HepG2 (cell line): Measurements from ENCODE around the gene VAMP2. TPM values are rescaled to one million over a fixed set of nuclear protein-coding genes. Genes with fewer than 3 reads are reported as not detected.

ENCODE experiments used
- ASH2L ChIP-seq: fragments of 300-600, 200-600 bp; sonication (generic); IDR thresholded peaks from 2 replicates; pipeline ENCODE4 v1.7.0; 2017; ENCODE audit warnings: low read depth, mild to moderate bottlenecking, moderate library complexity, mixed read lengths, low read length; ENCODE audit not compliant: insufficient read length
- DPF2 ChIP-seq: sonication (generic); formaldehyde crosslinking; IDR thresholded peaks from 2 replicates; pipeline ENCODE4 v1.4.0; 2020; ENCODE audit warnings: mild to moderate bottlenecking, low read depth, missing genetic modification reagents, borderline replicate concordance
- ESRRA ChIP-seq: sonication (generic); formaldehyde crosslinking; IDR thresholded peaks from 2 replicates; pipeline ENCODE4 v1.5.1; 2020; ENCODE audit warnings: mild to moderate bottlenecking, low read depth, missing genetic modification reagents
- FIP1L1 ChIP-seq: fragments of 200-400 bp; formaldehyde crosslinking; IDR thresholded peaks from 2 replicates; pipeline ENCODE4 v1.6.1; 2018; ENCODE audit warnings: low read depth, mild to moderate bottlenecking, low read length, moderate library complexity, borderline replicate concordance; ENCODE audit not compliant: insufficient read depth
- HIVEP1 ChIP-seq: sonication (generic); formaldehyde crosslinking; IDR thresholded peaks from 2 replicates; pipeline ENCODE4 v1.4.0; 2020; ENCODE audit warnings: mild to moderate bottlenecking, missing genetic modification reagents
- HNF4G ChIP-seq, 2 experiments: sonication (generic) in 1 of 2; formaldehyde crosslinking in 1 of 2; IDR thresholded peaks; 2 replicates each; pipeline versions ENCODE4 v1.4.0 to v1.6.1; 2011 to 2020; ENCODE audit warnings: borderline replicate concordance in 2 of 2, low read depth in 2 of 2, mild to moderate bottlenecking in 2 of 2, low read length in 1 of 2, missing genetic modification reagents in 1 of 2, moderate library complexity in 1 of 2
- MAZ ChIP-seq, 2 experiments: sonication (generic) in 1 of 2; formaldehyde crosslinking in 1 of 2; IDR thresholded peaks; 2 replicates each; pipeline versions ENCODE4 v1.5.0 to v1.6.1; 2012 to 2020; ENCODE audit warnings: low read depth in 2 of 2, mild to moderate bottlenecking in 2 of 2, borderline replicate concordance in 1 of 2, improper control_type of control experiment in 1 of 2, low read length in 1 of 2, missing genetic modification reagents in 1 of 2, moderate library complexity in 1 of 2
- MBNL3 ChIP-seq: fragments of 250-450 bp; sonication (Bioruptor Pico); conservative IDR thresholded peaks from 2 replicates; pipeline ENCODE4 v1.8.0; 2022; ENCODE audit warnings: mild to moderate bottlenecking, inconsistent platforms
- MED1 ChIP-seq: sonication (generic); formaldehyde crosslinking; IDR thresholded peaks from 2 replicates; pipeline ENCODE4 v1.4.0; 2020; ENCODE audit warnings: missing genetic modification reagents
- PAWR ChIP-seq: sonication (generic); formaldehyde crosslinking; IDR thresholded peaks from 2 replicates; pipeline ENCODE4 v1.4.0; 2020; ENCODE audit warnings: missing genetic modification reagents, mild to moderate bottlenecking, borderline replicate concordance
- SOX13 ChIP-seq, 3 experiments: fragments of 450-650 bp in 1 of 3; sonication (generic) in 1 of 3; formaldehyde crosslinking in 1 of 3; IDR thresholded peaks in 2 of 3; conservative IDR thresholded peaks in 1 of 3; 2 replicates each; pipeline versions ENCODE4 v1.5.0 to v1.6.1; 2016 to 2020; ENCODE audit warnings: antibody characterized with exemption in 1 of 3, mild to moderate bottlenecking in 1 of 3, missing compliant biosample characterization in 1 of 3, missing genetic modification reagents in 1 of 3, moderate library complexity in 1 of 3
- SP2 ChIP-seq: sonication (generic); formaldehyde crosslinking; IDR thresholded peaks from 2 replicates; pipeline ENCODE4 v1.5.1; 2020; ENCODE audit warnings: mild to moderate bottlenecking, missing genetic modification reagents
- SSRP1 ChIP-seq: IDR thresholded peaks from 2 replicates; pipeline ENCODE4 v1.6.1; 2016; ENCODE audit warnings: control low read depth
- ZFYVE20 ChIP-seq: sonication (generic); formaldehyde crosslinking; IDR thresholded peaks from 2 replicates; pipeline ENCODE4 v1.8.0; 2023; ENCODE audit warnings: low read depth, mild to moderate bottlenecking, moderate library complexity, missing genetic modification reagents, borderline replicate concordance
- ZMYM4 ChIP-seq: sonication (generic); formaldehyde crosslinking; IDR thresholded peaks from 2 replicates; pipeline ENCODE4 v1.8.1; 2023; ENCODE audit warnings: mild to moderate bottlenecking, missing genetic modification reagents
- ZNF432 ChIP-seq: sonication (generic); formaldehyde crosslinking; IDR thresholded peaks from 2 replicates; pipeline ENCODE4 v1.5.0; 2020; ENCODE audit warnings: missing genetic modification reagents, mild to moderate bottlenecking, borderline replicate concordance
- ZNF468 ChIP-seq: sonication (generic); formaldehyde crosslinking; IDR thresholded peaks from 2 replicates; pipeline ENCODE4 v1.8.0; 2022; ENCODE audit warnings: mild to moderate bottlenecking, moderate library complexity, missing genetic modification reagents
- ZNF678 ChIP-seq: sonication (generic); formaldehyde crosslinking; IDR thresholded peaks from 2 replicates; pipeline ENCODE4 v1.4.0; 2020; ENCODE audit warnings: mild to moderate bottlenecking, missing genetic modification reagents
- polyA plus RNA-seq, 8 experiments: library from polyadenylated mRNA; depleted of rRNA in 3 of 8; stranded (reverse) in 7 of 8; unstranded in 1 of 8; fragments of >200 nt; fragmentation: Illumina TruSeq in 4 of 8; extraction: Trizol in 4 of 8; gene quantifications; 2 replicates each; pipeline versions ENCODE4 v1.2.1 to v1.2.3, GENCODE V29; 2011 to 2016; ENCODE audit warnings: low read depth in 4 of 8, missing spikeins in 1 of 8, mixed read lengths in 1 of 8; ENCODE audit not compliant: insufficient read depth in 1 of 8
- total RNA-seq, 5 experiments: library from RNA; depleted of rRNA; stranded (reverse); fragments of >200 nt; fragmentation: Illumina TruSeq; extraction: Trizol; gene quantifications; 2 replicates each; pipeline ENCODE4 v1.2.3, GENCODE V29; 2016; ENCODE audit warnings: low read depth in 1 of 5
- TF ChIP-seq, protein P1 (sequence below): IDR thresholded peaks from 2 replicates; pipeline ENCODE4 v1.6.1; 2016; ENCODE audit warnings: missing compliant biosample characterization, missing genetic modification reagents, borderline replicate concordance
- TF ChIP-seq, protein P2 (sequence below): sonication (generic); formaldehyde crosslinking; IDR thresholded peaks from 2 replicates; pipeline ENCODE4 v1.4.0; 2020; ENCODE audit warnings: mild to moderate bottlenecking, low read depth, missing genetic modification reagents
- TF ChIP-seq, protein P3 (sequence below): IDR thresholded peaks from 2 replicates; pipeline ENCODE4 v1.6.1; 2018; ENCODE audit warnings: missing genetic modification reagents
- TF ChIP-seq, protein P4 (sequence below): sonication (generic); formaldehyde crosslinking; IDR thresholded peaks from 2 replicates; pipeline ENCODE4 v1.8.0; 2023; ENCODE audit warnings: mild to moderate bottlenecking, missing genetic modification reagents
- TF ChIP-seq, protein P5 (sequence below): sonication (generic); formaldehyde crosslinking; IDR thresholded peaks from 2 replicates; pipeline ENCODE4 v1.8.1; 2023; ENCODE audit warnings: mild to moderate bottlenecking, missing genetic modification reagents

VAMP2 gene
- total and polyA plus RNA-seq, 2 of the 13 experiments (the other 11 are each of a cell fraction or from before 2014, with no cell fraction given) = 3.9 to 17.2 TPM

DNA sequence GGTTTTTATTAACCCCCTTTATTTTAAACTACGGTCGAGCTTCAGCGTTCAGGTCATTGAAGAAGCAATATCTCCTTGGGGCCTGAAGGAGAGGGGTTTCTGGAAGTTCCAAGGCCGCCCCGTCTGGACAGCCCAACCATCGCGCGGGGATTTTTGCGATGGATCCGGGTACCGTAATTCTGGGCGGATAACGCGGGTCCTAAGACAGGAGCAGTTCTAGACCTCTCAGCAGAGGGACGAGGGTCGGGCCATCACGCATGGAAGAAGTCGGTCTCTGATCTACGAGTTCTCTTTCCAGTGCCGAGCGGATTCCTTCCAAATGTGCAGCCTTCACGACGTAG is 23.7 kb upstream of the VAMP2 start (continued):
- TF ChIP-seq MAZ (IDR thresholded peaks at IDR 0.05; ENCODE audit: borderline replicate concordance, low read depth, low read length) (no peak), MAZ (CRISPR knock-in tag; IDR thresholded peaks at IDR 0.05; ENCODE audit: low read depth) (peak; percentile 73), ZNF678 (CRISPR knock-in tag) (no peak), MBNL3 (no peak), HIVEP1 (CRISPR knock-in tag) (no peak; the same call in 1 of the 2 replicates), SP2 (no peak), ZNF468 (no peak), SSRP1 (no peak), ZMYM4 (no peak), ZNF432 (CRISPR knock-in tag) (peak; percentile 52; the same call in 1 of the 2 replicates), SOX13 (IDR thresholded peaks at IDR 0.05) (0 out of 2 replicates have a peak, but pooled peaks have one; percentile 37), SOX13 (CRISPR knock-in tag; conservative IDR thresholded peaks at IDR 0.05 in 1 of 2, IDR thresholded peaks at IDR 0.05 in 1 of 2) (no peak), ZFYVE20 (CRISPR knock-in tag) (no peak), MED1 (CRISPR knock-in tag) (0 out of 2 replicates have a peak, but pooled peaks have one; percentile 1), ESRRA (CRISPR knock-in tag) (0 out of 2 replicates have a peak, but pooled peaks have one; percentile 11), FIP1L1 (no peak), PAWR (CRISPR knock-in tag) (0 out of 2 replicates have a peak, but pooled peaks have one; percentile 34), ASH2L (peak; percentile 82), HNF4G (IDR thresholded peaks at IDR 0.05; ENCODE audit: borderline replicate concordance, low read depth, low read length) (no peak), HNF4G (CRISPR knock-in tag; IDR thresholded peaks at IDR 0.05; ENCODE audit: borderline replicate concordance, low read depth) (no peak; the same call in 1 of the 2 replicates), DPF2 (CRISPR knock-in tag) (no peak)
- TF ChIP-seq, protein P1, sequence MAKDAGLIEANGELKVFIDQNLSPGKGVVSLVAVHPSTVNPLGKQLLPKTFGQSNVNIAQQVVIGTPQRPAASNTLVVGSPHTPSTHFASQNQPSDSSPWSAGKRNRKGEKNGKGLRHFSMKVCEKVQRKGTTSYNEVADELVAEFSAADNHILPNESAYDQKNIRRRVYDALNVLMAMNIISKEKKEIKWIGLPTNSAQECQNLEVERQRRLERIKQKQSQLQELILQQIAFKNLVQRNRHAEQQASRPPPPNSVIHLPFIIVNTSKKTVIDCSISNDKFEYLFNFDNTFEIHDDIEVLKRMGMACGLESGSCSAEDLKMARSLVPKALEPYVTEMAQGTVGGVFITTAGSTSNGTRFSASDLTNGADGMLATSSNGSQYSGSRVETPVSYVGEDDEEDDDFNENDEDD = no peak
- TF ChIP-seq, protein P2, sequence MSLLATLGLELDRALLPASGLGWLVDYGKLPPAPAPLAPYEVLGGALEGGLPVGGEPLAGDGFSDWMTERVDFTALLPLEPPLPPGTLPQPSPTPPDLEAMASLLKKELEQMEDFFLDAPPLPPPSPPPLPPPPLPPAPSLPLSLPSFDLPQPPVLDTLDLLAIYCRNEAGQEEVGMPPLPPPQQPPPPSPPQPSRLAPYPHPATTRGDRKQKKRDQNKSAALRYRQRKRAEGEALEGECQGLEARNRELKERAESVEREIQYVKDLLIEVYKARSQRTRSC (CRISPR knock-in tag) = 0 out of 2 replicates have a peak, but pooled peaks have one; percentile 38
- TF ChIP-seq, protein P3, sequence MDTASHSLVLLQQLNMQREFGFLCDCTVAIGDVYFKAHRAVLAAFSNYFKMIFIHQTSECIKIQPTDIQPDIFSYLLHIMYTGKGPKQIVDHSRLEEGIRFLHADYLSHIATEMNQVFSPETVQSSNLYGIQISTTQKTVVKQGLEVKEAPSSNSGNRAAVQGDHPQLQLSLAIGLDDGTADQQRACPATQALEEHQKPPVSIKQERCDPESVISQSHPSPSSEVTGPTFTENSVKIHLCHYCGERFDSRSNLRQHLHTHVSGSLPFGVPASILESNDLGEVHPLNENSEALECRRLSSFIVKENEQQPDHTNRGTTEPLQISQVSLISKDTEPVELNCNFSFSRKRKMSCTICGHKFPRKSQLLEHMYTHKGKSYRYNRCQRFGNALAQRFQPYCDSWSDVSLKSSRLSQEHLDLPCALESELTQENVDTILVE (CRISPR knock-in tag) = no peak
- TF ChIP-seq, protein P4, sequence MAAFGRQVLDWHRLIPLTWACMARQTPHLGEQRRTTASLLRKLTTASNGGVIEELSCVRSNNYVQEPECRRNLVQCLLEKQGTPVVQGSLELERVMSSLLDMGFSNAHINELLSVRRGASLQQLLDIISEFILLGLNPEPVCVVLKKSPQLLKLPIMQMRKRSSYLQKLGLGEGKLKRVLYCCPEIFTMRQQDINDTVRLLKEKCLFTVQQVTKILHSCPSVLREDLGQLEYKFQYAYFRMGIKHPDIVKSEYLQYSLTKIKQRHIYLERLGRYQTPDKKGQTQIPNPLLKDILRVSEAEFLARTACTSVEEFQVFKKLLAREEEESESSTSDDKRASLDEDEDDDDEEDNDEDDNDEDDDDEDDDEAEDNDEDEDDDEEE (CRISPR knock-in tag) = peak; percentile 83; the same call in 1 of the 2 replicates
- TF ChIP-seq, protein P5, sequence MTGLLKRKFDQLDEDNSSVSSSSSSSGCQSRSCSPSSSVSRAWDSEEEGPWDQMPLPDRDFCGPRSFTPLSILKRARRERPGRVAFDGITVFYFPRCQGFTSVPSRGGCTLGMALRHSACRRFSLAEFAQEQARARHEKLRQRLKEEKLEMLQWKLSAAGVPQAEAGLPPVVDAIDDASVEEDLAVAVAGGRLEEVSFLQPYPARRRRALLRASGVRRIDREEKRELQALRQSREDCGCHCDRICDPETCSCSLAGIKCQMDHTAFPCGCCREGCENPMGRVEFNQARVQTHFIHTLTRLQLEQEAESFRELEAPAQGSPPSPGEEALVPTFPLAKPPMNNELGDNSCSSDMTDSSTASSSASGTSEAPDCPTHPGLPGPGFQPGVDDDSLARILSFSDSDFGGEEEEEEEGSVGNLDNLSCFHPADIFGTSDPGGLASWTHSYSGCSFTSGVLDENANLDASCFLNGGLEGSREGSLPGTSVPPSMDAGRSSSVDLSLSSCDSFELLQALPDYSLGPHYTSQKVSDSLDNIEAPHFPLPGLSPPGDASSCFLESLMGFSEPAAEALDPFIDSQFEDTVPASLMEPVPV (CRISPR knock-in tag) = no peak; the same call in 1 of the 2 replicates
